ENCODE results near the gene GRK1.

The GRK1 gene

DNA sequence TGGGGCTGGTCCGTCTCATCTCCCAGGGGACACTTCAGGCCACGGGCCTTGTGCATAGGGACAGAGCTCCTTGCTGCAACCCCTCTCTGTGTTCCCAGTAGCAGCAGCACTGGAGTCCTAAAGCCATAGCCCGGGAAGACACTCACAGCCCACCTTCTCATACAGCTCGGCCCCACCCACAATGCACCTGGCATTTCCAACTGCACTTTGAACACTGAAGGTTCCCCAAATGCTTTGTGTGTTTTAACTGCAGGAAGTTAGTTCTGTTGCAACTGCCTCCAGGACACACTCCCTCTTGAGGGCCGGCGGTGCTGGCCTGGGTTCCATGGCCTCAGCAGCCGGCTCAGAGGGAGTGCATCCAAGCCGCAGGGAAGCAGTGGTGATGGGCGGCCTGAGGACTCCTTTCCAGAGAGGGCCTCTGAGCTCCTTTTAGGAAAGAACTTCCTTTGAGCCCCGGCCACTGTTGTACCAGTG is 69.3 kb downstream of the GRK1 start:
- Histone ChIP-seq H3K9me3 (ENCODE audit: control insufficient read depth, low read length) (no peaks in the 10 kb centered on the region), H3K36me3 (ENCODE audit: control insufficient read depth, insufficient read depth, low read length) (no peaks in the 10 kb centered on the region), H3K27ac (ENCODE audit: insufficient read depth, low read length, poor library complexity, severe bottlenecking) (no peak overlapping the region), H3K4me1 (ENCODE audit: control insufficient read depth, insufficient read depth, low read length, poor library complexity, severe bottlenecking) (peaks cover 7% of the 10 kb centered on the region), H3K27me3 (replicated peaks; ENCODE audit: control insufficient read depth, insufficient read depth, low read length, poor library complexity, severe bottlenecking) (peaks cover 9% of the 10 kb centered on the region), H3K4me3 (ENCODE audit: insufficient read depth, low read depth, low read length, poor library complexity, severe bottlenecking) (no peak overlapping the region)
- DNase-seq: no peak

DNA sequence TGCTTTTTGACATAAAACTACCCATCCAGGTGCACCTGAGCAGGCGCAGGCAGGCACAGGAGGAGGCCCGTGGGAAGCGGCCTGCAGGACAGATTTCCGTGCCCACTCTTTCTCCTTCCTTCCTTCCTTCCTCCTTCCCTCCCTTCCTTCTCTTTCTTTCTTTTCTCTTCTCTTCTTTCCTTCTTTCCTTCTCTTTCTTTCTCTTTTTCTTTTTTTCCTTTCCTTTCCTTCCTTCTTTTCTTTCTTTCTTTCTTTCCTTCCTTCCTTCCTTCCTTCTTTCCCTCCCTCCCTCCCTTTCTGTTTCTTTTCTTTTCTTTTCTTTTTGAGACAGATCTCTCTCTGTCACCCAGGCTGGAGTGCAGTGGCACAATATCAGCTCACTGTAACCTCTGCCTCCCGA is 70.8 kb downstream of the GRK1 start:
- Histone ChIP-seq H3K4me1 (ENCODE audit: control insufficient read depth, insufficient read depth, low read length, poor library complexity, severe bottlenecking) (peaks cover 22% of the 10 kb centered on the region), H3K36me3 (ENCODE audit: control insufficient read depth, insufficient read depth, low read length) (no peaks in the 10 kb centered on the region), H3K4me3 (ENCODE audit: insufficient read depth, low read depth, low read length, poor library complexity, severe bottlenecking) (no peak overlapping the region), H3K27me3 (replicated peaks; ENCODE audit: control insufficient read depth, insufficient read depth, low read length, poor library complexity, severe bottlenecking) (peaks cover 18% of the 10 kb centered on the region), H3K27ac (ENCODE audit: insufficient read depth, low read length, poor library complexity, severe bottlenecking) (no peak overlapping the region), H3K9me3 (ENCODE audit: control insufficient read depth, low read length) (no peaks in the 10 kb centered on the region)
- DNase-seq: no peak

DNA sequence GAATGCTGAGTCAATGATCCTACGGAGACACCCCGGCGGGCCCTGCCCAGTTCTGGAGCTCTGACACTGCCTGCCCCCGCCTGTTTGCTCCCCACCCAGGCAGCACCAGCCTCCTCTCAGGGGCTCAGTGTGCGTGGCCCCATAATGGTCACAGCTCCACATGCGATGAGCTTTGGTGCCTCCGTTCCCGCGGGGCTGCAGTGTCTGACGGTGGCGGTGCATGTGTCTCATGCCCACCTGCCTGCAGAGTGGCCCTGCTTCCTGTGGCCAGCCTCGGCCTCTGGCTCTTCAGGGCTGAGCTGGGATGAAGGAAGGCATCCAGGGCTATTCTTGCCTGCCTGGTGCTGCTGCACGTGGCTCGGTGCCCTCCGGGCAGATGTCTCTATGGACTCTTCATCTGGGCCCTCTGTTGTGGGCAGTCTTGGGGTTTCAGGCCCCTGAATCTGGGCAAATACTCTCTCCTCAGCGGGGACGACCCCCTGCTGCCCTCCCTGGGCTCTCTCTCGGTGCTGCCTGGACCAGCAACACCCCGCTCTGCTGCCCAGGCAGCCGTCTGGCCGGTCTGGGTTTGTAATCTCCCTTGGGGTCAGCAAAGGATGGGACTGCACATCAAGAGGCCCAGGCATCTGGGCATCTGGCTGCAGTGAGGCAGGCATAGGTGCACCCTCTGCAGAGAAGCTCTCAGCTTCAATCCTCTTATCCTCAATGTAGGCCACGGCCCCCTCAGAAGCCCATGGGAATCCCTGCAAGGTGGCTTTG is 72.7 kb downstream of the GRK1 start:
- H3K4me3 ChIP-seq (ENCODE audit: insufficient read depth, low read depth, low read length, poor library complexity, severe bottlenecking): no peak overlapping the region
- H3K4me1 ChIP-seq (ENCODE audit: control insufficient read depth, insufficient read depth, low read length, poor library complexity, severe bottlenecking): peaks cover 22% of the 10 kb centered on the region
- H3K27me3 ChIP-seq (replicated peaks; ENCODE audit: control insufficient read depth, insufficient read depth, low read length, poor library complexity, severe bottlenecking): peaks cover 19% of the 10 kb centered on the region
- no peak for DNase-seq
- H3K27ac ChIP-seq (ENCODE audit: insufficient read depth, low read length, poor library complexity, severe bottlenecking): no peak overlapping the region
- H3K36me3 ChIP-seq (ENCODE audit: control insufficient read depth, insufficient read depth, low read length): no peaks in the 10 kb centered on the region
- H3K9me3 ChIP-seq (ENCODE audit: control insufficient read depth, low read length): no peaks in the 10 kb centered on the region

DNA sequence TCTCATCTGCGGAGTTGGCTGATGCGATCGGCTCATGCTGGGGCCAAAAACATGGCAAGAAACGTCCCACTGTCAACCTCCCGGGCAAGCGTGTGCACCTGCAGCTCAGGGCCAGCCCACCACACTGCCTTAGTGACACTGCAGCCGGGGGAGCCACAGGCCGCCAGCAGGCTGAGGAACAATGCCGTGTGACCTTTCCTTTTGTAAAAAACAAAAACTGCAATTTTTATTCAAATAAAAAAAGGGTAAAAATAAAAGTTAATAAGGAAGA is 73.2 kb downstream of the GRK1 start:
- Histone ChIP-seq H3K27ac (ENCODE audit: insufficient read depth, low read length, poor library complexity, severe bottlenecking) (no peak overlapping the region), H3K9me3 (ENCODE audit: control insufficient read depth, low read length) (no peaks in the 10 kb centered on the region), H3K4me1 (ENCODE audit: control insufficient read depth, insufficient read depth, low read length, poor library complexity, severe bottlenecking) (peaks cover 22% of the 10 kb centered on the region), H3K27me3 (replicated peaks; ENCODE audit: control insufficient read depth, insufficient read depth, low read length, poor library complexity, severe bottlenecking) (peaks cover 19% of the 10 kb centered on the region), H3K4me3 (ENCODE audit: insufficient read depth, low read depth, low read length, poor library complexity, severe bottlenecking) (no peak overlapping the region), H3K36me3 (ENCODE audit: control insufficient read depth, insufficient read depth, low read length) (no peaks in the 10 kb centered on the region)
- no peak for DNase-seq

DNA sequence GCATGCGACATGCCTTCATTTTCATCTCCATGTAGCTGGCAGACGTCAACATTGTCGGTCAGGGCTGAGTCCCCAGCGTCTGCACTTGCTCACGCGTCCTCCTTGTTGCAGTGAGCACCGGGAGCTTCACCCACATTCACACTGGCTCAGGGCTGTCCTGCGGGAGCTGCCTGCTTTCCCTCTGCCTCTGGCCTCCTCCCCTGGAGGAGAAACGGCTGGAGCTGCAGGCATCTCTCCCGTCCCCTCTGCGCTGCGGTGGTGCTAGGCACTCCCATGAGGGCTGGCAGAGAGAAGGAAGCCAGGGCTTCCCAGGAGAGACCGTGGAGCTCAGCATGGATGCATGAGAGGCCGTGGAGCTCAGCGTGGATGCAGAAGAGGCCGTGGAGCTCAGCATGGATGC is 73.6 kb downstream of the GRK1 start:
- no peak for DNase-seq
- no peak overlapping the region for H3K27ac ChIP-seq (ENCODE audit: insufficient read depth, low read length, poor library complexity, severe bottlenecking)
- H3K27me3 ChIP-seq (replicated peaks; ENCODE audit: control insufficient read depth, insufficient read depth, low read length, poor library complexity, severe bottlenecking): peaks cover 19% of the 10 kb centered on the region
- no peaks in the 10 kb centered on the region for H3K9me3 ChIP-seq (ENCODE audit: control insufficient read depth, low read length)
- no peaks in the 10 kb centered on the region for H3K36me3 ChIP-seq (ENCODE audit: control insufficient read depth, insufficient read depth, low read length)
- H3K4me3 ChIP-seq (ENCODE audit: insufficient read depth, low read depth, low read length, poor library complexity, severe bottlenecking): no peak overlapping the region
- H3K4me1 ChIP-seq (ENCODE audit: control insufficient read depth, insufficient read depth, low read length, poor library complexity, severe bottlenecking): peaks cover 22% of the 10 kb centered on the region

DNA sequence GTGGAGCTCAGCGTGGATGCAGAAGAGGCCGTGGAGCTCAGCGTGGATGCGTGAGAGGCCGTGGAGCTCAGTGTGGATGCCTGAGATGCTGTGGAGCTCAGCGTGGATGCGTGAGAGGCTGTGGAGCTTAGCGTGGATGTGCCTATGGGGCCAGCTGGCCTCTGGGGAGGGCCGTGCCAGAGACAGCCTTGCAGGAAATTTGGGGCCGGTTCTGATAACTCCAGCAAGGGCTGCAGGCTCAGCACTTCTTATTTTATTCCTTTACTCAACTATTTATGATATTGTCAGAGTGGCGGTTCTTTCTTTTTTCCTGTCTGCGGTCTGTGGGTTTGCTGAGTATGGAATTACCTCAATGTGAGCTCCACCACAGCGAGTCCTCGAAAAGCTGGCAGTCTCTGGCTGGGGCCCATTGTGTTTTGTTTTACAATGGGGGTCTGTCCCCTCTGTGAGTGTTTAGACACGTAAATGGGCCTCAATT is 74.2 kb downstream of the GRK1 start:
- Histone ChIP-seq H3K4me3 (ENCODE audit: insufficient read depth, low read depth, low read length, poor library complexity, severe bottlenecking) (no peak overlapping the region), H3K27me3 (replicated peaks; ENCODE audit: control insufficient read depth, insufficient read depth, low read length, poor library complexity, severe bottlenecking) (peaks cover 19% of the 10 kb centered on the region), H3K27ac (ENCODE audit: insufficient read depth, low read length, poor library complexity, severe bottlenecking) (no peak overlapping the region), H3K9me3 (ENCODE audit: control insufficient read depth, low read length) (no peaks in the 10 kb centered on the region), H3K4me1 (ENCODE audit: control insufficient read depth, insufficient read depth, low read length, poor library complexity, severe bottlenecking) (peaks cover 22% of the 10 kb centered on the region), H3K36me3 (ENCODE audit: control insufficient read depth, insufficient read depth, low read length) (no peaks in the 10 kb centered on the region)
- DNase-seq: no peak

DNA sequence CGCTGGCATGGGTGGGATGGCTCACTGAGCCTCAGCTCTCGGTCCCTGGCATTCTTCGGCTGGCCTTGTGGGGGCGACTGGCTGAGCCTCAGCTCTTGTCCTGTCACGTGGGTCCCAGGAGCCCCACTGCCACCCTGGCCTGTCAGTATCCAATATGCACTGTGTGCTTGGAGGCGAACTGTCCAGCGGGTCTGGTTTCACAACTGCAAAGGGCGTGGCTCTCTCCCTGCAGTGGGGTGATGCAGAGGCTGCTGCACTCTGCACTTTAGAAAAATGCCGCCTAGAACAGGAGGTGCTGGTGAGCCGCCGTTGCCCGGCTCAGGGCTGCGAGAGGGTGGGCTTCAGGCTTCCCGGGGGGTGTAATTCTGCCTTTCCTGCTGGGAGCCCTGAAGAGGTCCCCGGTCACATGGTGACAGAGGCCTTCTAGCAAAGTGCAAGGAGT is 75.0 kb downstream of the GRK1 start:
- H3K27ac ChIP-seq (ENCODE audit: insufficient read depth, low read length, poor library complexity, severe bottlenecking): no peak overlapping the region
- H3K4me3 ChIP-seq (ENCODE audit: insufficient read depth, low read depth, low read length, poor library complexity, severe bottlenecking): no peak overlapping the region
- H3K4me1 ChIP-seq (ENCODE audit: control insufficient read depth, insufficient read depth, low read length, poor library complexity, severe bottlenecking): peaks cover 22% of the 10 kb centered on the region
- peaks cover 19% of the 10 kb centered on the region for H3K27me3 ChIP-seq (replicated peaks; ENCODE audit: control insufficient read depth, insufficient read depth, low read length, poor library complexity, severe bottlenecking)
- no peak for DNase-seq
- no peaks in the 10 kb centered on the region for H3K36me3 ChIP-seq (ENCODE audit: control insufficient read depth, insufficient read depth, low read length)
- H3K9me3 ChIP-seq (ENCODE audit: control insufficient read depth, low read length): no peaks in the 10 kb centered on the region

DNA sequence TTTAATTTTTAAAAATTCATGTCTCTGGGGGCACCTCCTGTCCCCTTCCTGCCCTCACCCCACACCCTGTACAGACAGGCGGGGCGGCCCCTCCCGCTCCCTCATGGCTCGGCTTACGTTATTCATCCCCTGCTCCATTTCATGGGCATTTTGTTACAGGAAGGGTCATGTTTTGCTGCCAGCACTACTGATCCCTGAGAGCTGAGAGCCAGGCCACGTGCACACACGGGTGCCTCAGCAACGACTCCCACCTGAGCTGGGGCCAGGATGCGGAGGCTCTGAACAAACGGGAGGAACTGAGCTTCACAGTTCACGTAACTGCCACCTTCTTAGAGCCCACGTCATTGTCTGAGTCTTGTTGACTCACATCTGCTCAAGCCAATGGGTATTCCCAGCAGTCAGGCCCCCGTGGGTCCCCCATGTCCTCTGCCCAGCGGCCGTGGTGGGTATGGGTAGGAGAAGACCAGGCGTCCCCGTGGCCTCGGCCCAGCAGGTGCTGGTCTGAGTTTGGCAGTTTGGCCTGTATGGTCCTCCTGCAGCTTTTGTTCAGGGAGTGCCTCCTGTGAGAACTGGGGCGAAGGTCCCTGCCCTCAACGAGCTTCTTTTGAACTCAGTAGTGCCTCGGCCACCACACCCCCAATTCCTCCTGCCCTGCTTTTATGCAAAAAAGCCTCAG is 75.6 kb downstream of the GRK1 start:
- Histone ChIP-seq H3K4me3 (ENCODE audit: insufficient read depth, low read depth, low read length, poor library complexity, severe bottlenecking) (no peak overlapping the region), H3K4me1 (ENCODE audit: control insufficient read depth, insufficient read depth, low read length, poor library complexity, severe bottlenecking) (peaks cover 22% of the 10 kb centered on the region), H3K36me3 (ENCODE audit: control insufficient read depth, insufficient read depth, low read length) (no peaks in the 10 kb centered on the region), H3K9me3 (ENCODE audit: control insufficient read depth, low read length) (no peaks in the 10 kb centered on the region), H3K27ac (ENCODE audit: insufficient read depth, low read length, poor library complexity, severe bottlenecking) (no peak overlapping the region), H3K27me3 (replicated peaks; ENCODE audit: control insufficient read depth, insufficient read depth, low read length, poor library complexity, severe bottlenecking) (peaks cover 19% of the 10 kb centered on the region)
- no peak for DNase-seq

DNA sequence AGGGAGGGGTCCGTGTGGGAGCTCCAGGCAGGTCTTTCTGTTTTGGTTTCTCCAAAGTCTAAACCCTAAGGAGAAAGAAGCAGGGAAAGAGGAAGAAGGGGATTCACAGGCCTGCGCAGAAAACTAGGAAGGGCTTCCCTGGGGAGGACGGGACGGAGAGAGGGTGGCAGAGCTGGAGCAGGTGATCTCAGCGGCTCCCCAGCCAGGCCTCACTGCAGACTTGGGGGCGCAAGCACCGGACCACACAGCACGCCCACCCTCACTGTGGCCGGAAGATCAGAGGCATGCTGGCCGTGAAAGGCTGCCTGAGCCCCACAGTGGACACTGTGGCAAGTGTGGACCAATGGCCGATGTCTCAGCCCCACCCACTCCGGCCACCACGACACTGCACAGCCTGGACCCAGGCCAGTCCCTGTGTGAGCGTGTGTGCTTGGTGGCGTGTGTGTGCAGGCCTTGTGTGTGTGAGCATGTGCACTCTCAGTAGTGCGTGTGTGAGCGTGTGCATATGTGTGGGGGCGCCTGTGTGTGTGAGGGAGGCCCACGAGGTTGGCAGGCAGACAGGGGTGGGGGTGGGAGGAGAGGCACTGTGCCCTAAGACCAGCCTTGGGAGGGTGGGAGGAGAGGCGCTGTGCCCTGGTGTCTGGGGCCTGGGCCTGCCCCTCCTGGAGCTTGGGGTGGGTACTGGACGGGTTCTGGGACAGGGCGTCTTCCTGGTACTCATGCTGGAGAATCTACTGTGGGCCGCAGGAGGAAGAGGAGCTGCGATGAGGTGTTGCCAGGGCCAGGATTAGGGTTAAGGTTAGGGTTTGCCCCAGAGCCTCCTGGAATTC is 76.6 kb downstream of the GRK1 start:
- Histone ChIP-seq H3K27ac (ENCODE audit: insufficient read depth, low read length, poor library complexity, severe bottlenecking) (no peak overlapping the region), H3K9me3 (ENCODE audit: control insufficient read depth, low read length) (no peaks in the 10 kb centered on the region), H3K4me3 (ENCODE audit: insufficient read depth, low read depth, low read length, poor library complexity, severe bottlenecking) (no peak overlapping the region), H3K36me3 (ENCODE audit: control insufficient read depth, insufficient read depth, low read length) (no peaks in the 10 kb centered on the region), H3K27me3 (replicated peaks; ENCODE audit: control insufficient read depth, insufficient read depth, low read length, poor library complexity, severe bottlenecking) (peaks cover 19% of the 10 kb centered on the region), H3K4me1 (ENCODE audit: control insufficient read depth, insufficient read depth, low read length, poor library complexity, severe bottlenecking) (peaks cover 22% of the 10 kb centered on the region)
- DNase-seq: no peak

Data from effector memory CD4-positive, alpha-beta T cell (primary cell).